Cardiac fibroblast (primary cell): Measurements from ENCODE around the gene ICA1.

ENCODE experiments used
- DNase-seq, 2 donors: peaks; one replicate each; pipeline versions ENCODE4 v3.0.0 to v3.0.0-alpha.2; 2010; ENCODE audit warnings: low read depth in 2 of 2
- H3K4me3 ChIP-seq, 2 donors: replicated peaks in 1 of 2; 1 replicate in 1 of 2; 2 replicates in 1 of 2; pipeline ENCODE4 v1.5.1; 2011; ENCODE audit warnings: low read depth in 2 of 2, low read length in 2 of 2, mild to moderate bottlenecking in 2 of 2, moderate library complexity in 1 of 2
- TF ChIP-seq, protein P1 (sequence below): IDR thresholded peaks from one replicate; pipeline ENCODE4 v1.5.1; 2011; ENCODE audit warnings: low read depth, mild to moderate bottlenecking, low read length, inconsistent platforms

ICA1 gene

GRCh38 chr7:8283968-8284367, 22.0 kb upstream of the ICA1 start:
- no peak overlapping the region for H3K4me3 ChIP-seq
- DNase-seq = no peak
- TF ChIP-seq, protein P1, sequence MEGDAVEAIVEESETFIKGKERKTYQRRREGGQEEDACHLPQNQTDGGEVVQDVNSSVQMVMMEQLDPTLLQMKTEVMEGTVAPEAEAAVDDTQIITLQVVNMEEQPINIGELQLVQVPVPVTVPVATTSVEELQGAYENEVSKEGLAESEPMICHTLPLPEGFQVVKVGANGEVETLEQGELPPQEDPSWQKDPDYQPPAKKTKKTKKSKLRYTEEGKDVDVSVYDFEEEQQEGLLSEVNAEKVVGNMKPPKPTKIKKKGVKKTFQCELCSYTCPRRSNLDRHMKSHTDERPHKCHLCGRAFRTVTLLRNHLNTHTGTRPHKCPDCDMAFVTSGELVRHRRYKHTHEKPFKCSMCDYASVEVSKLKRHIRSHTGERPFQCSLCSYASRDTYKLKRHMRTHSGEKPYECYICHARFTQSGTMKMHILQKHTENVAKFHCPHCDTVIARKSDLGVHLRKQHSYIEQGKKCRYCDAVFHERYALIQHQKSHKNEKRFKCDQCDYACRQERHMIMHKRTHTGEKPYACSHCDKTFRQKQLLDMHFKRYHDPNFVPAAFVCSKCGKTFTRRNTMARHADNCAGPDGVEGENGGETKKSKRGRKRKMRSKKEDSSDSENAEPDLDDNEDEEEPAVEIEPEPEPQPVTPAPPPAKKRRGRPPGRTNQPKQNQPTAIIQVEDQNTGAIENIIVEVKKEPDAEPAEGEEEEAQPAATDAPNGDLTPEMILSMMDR = no peak

GRCh38 chr7:8282871-8283270, 20.9 kb upstream of the ICA1 start:
- TF ChIP-seq, protein P1 = no peak

DNA sequence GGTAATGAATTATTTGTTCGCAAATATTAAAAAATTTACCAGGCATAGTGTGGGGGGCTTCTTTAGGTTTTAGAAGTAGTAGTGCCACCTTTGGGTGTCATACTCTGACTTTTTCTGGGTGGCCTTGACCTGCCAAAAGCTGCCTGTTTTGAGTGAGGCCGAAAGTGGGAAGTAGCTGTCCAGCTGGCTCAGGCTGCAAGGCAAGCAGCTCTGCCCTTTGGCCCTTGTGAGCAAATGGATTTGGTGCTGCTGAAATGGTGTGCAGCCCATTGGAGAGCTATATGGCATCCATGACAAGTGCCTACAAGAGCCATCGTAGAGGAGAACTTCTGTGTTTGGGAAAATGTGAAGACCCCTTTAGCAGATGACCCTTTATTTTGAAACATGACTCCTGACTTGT, 20.2 kb upstream of the ICA1 start:
- no peak overlapping the region for H3K4me3 ChIP-seq
- TF ChIP-seq, protein P1 = no peak
- DNase-seq = no peak

More at GRCh38 chr7:8282871-8283270, 20.9 kb upstream of the ICA1 start:
- DNase-seq = no peak
- no peak overlapping the region for H3K4me3 ChIP-seq

DNA sequence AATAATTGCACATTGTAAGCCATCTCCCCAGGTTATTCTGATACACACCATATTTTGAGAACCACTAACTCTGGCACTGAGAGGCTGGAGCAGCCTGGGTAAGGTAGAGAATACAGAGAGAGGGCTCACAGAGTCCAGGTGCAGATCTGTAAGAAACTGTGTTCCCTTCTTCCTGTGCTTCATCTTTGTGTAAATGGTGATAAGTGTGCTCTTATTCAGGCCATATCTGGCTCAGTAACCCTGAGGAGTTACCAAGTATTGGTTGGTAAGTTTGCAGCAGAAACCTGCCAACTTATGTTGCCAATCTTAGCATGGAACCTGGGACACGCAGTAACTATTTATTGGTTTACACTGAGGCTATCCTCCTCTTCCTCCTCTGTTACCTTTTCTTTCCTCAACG, 16.2 kb upstream of the ICA1 start:
- TF ChIP-seq, protein P1 = no peak
- DNase-seq = no peak
- H3K4me3 ChIP-seq = no peak overlapping the region

DNA sequence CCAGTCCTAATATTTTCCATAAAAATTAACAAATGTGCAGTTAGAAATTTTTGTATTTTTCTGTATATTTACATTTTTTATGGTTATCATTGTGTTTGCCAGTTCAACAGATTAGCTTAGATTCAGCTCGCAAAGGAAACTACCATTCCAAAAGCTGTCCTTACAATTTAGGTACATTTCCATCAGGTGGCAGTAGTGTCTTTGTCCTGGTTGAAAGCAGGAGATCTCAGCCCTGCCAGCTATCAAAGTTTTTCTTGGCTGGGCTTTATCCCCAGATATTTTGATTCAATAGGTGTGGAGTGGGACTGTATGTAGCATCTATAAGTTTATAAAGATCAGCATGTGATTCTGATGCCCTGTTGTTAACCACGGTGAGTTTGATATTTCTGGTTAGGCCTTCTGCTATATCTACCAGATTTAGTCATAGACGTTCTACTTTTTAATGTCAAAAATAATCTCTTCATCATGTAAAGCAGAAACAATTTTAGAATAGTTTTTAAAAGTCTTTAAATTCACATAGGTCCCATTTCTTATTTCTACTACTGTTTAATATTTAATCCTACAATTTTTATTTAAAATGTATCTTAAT, 15.5 kb upstream of the ICA1 start:
- peak in 1 of 2 donors; percentile 8 for DNase-seq
- TF ChIP-seq, protein P1 = no peak
- H3K4me3 ChIP-seq = no peak overlapping the region

GRCh38 chr7:8274589-8274988, 12.6 kb upstream of the ICA1 start:
- no peak overlapping the region for H3K4me3 ChIP-seq
- TF ChIP-seq, protein P1 = no peak
- no peak for DNase-seq

GRCh38 chr7:8271960-8272359, 10.0 kb upstream of the ICA1 start:
- H3K4me3 ChIP-seq = no peak overlapping the region
- no peak for DNase-seq
- TF ChIP-seq, protein P1 = no peak
